Measurements from ENCODE around the gene VMP1.

DNA sequence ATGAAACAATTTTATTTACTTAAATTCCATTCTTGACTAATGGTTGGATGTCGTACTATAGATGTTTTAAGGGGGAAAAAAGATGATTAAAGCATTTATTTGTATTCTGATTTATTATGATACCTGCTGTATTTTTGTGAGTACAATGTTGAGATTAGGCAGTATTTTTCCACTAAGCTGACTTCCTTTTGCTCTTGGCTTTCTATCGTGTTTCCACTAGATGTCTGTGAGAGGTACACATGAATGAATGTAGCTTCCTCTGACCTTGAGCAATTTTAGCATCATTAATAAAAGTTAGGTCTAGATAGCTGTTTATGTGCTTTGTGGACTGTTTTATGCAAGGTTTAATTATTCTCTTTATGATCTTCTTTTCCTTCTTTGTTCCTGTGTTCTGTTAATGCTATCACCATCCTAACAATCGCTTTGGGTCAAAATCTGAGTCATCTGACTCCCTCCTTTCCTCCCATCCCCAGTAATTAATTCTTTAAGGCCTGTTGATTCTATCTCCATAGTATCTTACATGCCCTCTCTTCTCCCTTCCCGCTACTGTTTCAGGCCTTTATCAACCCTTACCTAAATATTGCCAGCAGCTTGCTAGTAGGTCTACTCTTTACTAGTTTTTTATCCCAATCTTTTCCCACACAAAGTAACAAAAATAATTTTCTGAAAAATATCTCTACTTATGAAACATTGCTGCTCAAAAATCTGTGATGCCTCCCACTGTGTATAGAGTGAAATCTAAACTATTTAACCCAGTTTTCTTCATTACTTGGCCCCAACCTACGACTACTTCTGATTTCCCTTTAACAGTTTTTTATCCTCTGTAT lies 76.0 kb downstream of the VMP1 start:
- TF ChIP-seq, protein P1, sequence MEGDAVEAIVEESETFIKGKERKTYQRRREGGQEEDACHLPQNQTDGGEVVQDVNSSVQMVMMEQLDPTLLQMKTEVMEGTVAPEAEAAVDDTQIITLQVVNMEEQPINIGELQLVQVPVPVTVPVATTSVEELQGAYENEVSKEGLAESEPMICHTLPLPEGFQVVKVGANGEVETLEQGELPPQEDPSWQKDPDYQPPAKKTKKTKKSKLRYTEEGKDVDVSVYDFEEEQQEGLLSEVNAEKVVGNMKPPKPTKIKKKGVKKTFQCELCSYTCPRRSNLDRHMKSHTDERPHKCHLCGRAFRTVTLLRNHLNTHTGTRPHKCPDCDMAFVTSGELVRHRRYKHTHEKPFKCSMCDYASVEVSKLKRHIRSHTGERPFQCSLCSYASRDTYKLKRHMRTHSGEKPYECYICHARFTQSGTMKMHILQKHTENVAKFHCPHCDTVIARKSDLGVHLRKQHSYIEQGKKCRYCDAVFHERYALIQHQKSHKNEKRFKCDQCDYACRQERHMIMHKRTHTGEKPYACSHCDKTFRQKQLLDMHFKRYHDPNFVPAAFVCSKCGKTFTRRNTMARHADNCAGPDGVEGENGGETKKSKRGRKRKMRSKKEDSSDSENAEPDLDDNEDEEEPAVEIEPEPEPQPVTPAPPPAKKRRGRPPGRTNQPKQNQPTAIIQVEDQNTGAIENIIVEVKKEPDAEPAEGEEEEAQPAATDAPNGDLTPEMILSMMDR (IDR thresholded peaks at IDR 0.05): no peak
- no peak for TF ChIP-seq POLR2A (IDR thresholded peaks at IDR 0.05)
